Prostate gland (tissue), 2 donors: ENCODE measurements around the gene CLIC5.

Experiments used
- CTCF ChIP-seq, 4 experiments: fragments of 200-600 bp in 2 of 4; fragments of 450-650 bp in 2 of 4; sonication (generic) in 2 of 4; IDR thresholded peaks; 1 replicate in 3 of 4; 2 replicates in 1 of 4; pipeline ENCODE4 v1.5.1; 2016 to 2019; ENCODE audit warnings: antibody characterized with exemption in 4 of 4, mild to moderate bottlenecking in 2 of 4, moderate library complexity in 2 of 4
- POLR2A ChIP-seq: fragments of 450-650 bp; IDR thresholded peaks from one replicate; pipeline ENCODE4 v1.6.1; 2016; ENCODE audit warnings: antibody characterized with exemption, mild to moderate bottlenecking

GRCh38 chr6:45983062-45983461, 32.6 kb downstream of the CLIC5 start:
- TF ChIP-seq CTCF (IDR thresholded peaks at IDR 0.05): no peak
- TF ChIP-seq POLR2A: no peak
